Breast epithelium (tissue), 3 donors: ENCODE data around the gene CDO1.

ENCODE experiments used
- POLR2A ChIP-seq: fragments of 450-650 bp; IDR thresholded peaks from one replicate; pipeline ENCODE4 v1.6.1; 2016; ENCODE audit warnings: antibody characterized with exemption, mild to moderate bottlenecking, moderate library complexity
- POLR2AphosphoS5 ChIP-seq, 3 donors: sonication (generic); formaldehyde crosslinking; IDR thresholded peaks; one replicate each; pipeline ENCODE4 v1.6.1; 2017; ENCODE audit warnings: antibody characterized with exemption in 3 of 3
- TF ChIP-seq, protein P1 (sequence below), 3 donors: fragments of 450-650 bp; IDR thresholded peaks; one replicate each; pipeline ENCODE4 v1.5.1; 2016 to 2017; ENCODE audit warnings: antibody characterized with exemption in 3 of 3, mild to moderate bottlenecking in 3 of 3, moderate library complexity in 3 of 3

DNA sequence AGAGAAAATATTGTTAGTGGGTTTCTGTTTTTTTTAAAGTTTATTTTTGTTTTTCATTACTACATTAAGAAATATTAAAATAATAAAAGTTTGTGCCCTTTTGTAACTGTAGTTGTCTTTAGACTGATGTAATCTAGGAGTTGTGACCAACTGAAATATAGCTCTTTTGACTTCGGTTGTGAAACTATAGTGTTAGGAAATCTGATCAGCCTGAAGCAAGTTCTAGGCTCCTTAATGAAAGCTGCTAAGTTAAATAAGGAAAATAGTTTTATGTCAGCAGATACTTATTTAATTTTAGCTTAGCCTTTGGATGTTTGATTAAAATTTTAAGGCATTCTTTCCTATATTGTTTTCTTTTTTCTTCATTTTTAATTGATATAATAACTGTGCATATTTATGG is 39.5 kb upstream of the CDO1 start:
- TF ChIP-seq POLR2A: no peak
- TF ChIP-seq, protein P1, sequence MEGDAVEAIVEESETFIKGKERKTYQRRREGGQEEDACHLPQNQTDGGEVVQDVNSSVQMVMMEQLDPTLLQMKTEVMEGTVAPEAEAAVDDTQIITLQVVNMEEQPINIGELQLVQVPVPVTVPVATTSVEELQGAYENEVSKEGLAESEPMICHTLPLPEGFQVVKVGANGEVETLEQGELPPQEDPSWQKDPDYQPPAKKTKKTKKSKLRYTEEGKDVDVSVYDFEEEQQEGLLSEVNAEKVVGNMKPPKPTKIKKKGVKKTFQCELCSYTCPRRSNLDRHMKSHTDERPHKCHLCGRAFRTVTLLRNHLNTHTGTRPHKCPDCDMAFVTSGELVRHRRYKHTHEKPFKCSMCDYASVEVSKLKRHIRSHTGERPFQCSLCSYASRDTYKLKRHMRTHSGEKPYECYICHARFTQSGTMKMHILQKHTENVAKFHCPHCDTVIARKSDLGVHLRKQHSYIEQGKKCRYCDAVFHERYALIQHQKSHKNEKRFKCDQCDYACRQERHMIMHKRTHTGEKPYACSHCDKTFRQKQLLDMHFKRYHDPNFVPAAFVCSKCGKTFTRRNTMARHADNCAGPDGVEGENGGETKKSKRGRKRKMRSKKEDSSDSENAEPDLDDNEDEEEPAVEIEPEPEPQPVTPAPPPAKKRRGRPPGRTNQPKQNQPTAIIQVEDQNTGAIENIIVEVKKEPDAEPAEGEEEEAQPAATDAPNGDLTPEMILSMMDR (IDR thresholded peaks at IDR 0.05): no peak
- TF ChIP-seq POLR2AphosphoS5 (IDR thresholded peaks at IDR 0.05): no peak
